PC-3 (cell line): ENCODE measurements around the gene MRPL41.

Experiments used
- EZH2 ChIP-seq: fragments of 300-600 bp; sonication (generic); IDR thresholded peaks from one replicate; pipeline ENCODE4 v1.6.1; 2017; ENCODE audit warnings: antibody characterized with exemption, mild to moderate bottlenecking, low read length; ENCODE audit not compliant: unreplicated experiment
- TF ChIP-seq, protein P1 (sequence below): fragments of 300-600 bp; sonication (generic); conservative IDR thresholded peaks from 2 replicates; pipeline ENCODE4 v1.5.1; 2017; ENCODE audit warnings: antibody characterized with exemption, low read depth, mild to moderate bottlenecking, low read length

DNA sequence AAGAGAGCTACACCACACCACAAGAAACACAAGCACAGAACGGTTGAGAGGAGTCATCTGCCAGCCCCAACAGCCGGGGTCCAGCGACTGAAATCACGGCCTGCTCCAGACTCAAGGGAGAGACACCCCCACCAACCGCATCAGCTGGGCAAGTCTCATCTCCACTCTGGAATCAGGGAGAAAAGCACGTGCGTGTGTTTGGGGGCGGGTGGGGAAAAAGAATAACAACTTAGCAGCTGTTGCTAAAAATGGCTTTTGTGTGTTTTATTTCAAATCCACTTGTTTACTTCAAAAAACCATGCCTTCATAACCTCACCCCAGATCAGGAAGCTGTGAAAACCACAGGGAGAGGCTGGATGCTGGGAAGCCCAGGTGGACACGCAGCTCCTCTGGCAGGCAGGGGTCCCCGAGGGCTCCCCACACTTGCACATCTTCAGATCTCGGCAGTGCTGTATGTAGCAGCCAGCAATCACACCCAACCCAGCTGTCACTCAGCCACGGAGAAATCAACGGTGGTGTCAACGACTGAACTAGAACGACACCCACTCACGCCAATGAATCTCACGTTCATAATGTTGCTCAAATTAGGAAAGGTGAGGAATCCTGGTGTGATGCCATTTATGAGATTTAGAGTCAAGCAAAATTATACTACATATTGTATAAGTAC lies 20.4 kb upstream of the MRPL41 start:
- TF ChIP-seq, protein P1, sequence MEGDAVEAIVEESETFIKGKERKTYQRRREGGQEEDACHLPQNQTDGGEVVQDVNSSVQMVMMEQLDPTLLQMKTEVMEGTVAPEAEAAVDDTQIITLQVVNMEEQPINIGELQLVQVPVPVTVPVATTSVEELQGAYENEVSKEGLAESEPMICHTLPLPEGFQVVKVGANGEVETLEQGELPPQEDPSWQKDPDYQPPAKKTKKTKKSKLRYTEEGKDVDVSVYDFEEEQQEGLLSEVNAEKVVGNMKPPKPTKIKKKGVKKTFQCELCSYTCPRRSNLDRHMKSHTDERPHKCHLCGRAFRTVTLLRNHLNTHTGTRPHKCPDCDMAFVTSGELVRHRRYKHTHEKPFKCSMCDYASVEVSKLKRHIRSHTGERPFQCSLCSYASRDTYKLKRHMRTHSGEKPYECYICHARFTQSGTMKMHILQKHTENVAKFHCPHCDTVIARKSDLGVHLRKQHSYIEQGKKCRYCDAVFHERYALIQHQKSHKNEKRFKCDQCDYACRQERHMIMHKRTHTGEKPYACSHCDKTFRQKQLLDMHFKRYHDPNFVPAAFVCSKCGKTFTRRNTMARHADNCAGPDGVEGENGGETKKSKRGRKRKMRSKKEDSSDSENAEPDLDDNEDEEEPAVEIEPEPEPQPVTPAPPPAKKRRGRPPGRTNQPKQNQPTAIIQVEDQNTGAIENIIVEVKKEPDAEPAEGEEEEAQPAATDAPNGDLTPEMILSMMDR, result no peak
- no peak for TF ChIP-seq EZH2
